ENCODE results near the gene LUZP4.
"Not testable (repeated sequence)": the region's sequence is repeated elsewhere in the genome, so short reads cannot be mapped to it uniquely, and the experiment has no call there.

The LUZP4 gene

DNA sequence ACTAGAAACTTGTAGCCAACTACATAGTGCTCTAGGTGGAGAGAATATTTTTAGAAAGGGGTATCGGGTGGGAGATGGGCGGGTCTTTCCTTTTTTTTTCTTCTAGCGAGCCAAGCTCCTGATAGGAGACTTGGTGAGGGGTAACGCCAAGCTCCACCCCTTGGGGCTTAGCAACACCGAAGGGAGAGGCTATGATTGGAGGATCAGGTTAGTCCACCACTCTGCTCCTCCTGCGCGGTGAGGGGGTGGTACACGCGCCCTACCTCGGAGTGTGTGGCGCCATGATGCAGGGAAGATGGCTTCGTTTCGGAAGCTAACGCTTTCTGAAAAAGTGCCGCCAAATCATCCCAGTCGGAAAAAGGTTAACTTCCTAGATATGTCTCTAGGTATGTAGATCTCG lies at the start of gene LUZP4:
TSS of gene LUZP4 (plus strand) at position 251 of the 400 bp plus-strand sequence. CDS start at position 296, 45 bp downstream.
- no peak for DNase-seq

DNA sequence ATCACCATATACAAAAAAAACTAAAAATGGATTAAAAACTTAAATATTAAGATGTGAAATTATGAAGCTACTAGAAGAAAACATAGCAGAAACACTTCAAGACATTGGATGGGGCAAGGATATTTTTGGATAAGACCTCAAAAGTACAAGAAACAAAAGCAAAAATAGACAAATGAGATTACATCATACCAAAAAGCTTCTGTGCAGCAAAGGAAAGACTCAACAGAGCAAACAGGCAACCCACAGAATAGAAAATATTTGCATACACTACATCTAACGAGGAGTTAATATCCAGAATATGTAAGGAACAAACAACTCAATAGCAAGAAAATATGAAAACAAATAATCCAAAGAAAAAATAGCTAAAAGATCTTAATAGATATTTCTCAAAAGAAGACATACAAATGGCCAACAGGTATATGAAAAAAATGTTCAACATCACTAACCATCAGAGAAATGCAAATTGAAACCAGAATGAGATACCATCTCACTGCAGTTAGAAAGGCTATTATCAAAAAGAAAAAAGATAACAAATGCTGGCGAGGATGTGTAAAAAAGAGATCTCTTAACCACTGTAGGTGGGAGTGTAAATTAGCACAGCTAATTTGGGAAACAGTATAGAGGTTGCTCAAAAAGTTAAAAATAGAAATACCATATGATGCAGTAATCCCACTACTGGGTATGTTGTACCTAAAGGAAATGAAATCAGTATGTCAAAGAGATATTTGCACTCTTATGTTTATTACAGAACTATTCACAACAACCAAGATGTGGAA lies 37.9 kb upstream of the LUZP4 start:
- DNase-seq, result no peak

DNA sequence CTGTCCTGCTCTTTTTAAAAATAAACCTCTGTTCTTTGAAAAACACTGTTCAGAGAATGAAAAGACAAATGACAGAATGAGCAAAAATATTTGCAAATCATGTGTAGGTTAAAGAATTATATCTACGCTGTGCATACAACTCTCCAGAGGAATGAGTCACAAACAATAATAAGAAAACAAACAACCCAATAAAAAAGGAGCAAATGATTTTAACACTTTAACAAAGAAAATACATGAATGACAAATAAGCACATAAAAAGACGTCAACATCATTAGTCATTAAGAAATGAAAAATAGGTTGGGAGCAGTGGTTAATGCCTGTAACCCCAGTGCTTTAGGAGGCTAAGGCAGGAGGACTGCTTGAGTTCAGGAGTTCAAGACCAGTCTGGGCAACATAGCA lies 34.5 kb upstream of the LUZP4 start:
- DNase-seq, result no peak

DNA sequence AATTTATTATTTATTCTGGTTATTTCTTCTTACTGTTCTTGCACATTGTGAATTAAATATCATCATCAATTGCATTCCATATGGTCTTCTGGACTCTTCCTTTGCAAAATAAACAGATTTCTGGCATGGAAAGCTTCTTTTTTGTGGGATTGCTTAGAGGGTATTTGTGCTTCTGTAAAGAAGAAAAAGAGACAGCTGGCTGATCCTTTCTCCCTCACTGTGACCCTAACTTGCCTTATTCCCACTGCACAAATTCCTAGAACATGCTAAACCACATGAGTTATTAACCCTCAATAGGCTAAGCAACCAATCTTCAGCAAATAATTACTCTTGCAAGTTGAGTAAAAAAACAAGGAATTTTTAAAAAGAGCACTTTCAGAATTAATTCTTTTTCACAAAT lies 31.8 kb upstream of the LUZP4 start:
- DNase-seq, result no peak

GRCh38 chrX:115259238-115259875 lies 30.2 kb upstream of the LUZP4 start:
- DNase-seq, result no peak

DNA sequence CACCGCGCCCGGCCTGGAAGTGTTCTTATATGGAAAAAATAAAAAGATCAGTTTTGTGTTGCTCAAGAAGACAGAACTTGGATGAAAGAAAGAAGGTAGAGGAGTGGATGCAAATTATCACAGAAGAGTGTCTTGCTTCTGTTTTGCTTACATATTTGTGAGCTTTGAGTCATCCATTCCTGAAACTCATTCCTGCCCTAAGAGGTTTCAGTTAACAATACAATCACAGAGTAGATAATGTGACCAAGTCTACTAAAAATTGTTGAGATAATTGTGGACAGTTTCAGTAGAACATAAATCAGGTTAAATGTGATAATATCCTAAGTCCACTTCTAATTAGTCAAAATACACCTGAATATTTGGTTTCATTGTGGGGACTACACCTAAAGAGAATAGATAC lies 29.2 kb upstream of the LUZP4 start:
- DNase-seq, result no peak

DNA sequence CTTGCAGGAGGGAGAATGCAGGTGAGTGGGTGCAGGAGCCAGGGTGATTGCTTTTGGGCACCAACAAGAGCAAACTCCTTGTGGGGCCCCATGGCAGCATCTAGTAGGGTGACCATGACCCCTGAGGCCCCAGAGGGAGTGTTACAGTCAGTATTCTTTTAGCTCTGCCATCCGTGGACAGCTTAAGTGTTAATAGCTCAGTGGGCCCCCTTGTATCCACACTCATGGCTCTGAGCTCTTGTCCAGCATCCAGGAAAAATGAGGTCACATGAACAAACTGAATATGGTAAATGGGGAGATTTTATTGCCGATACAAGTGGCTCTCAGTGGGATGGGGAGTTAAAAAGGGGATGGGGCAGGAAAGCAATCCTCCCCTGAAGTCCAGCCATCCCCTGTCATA lies 28.4 kb upstream of the LUZP4 start:
- no peak for DNase-seq

GRCh38 chrX:115264009-115264408 lies 25.5 kb upstream of the LUZP4 start:
- DNase-seq, result no peak

DNA sequence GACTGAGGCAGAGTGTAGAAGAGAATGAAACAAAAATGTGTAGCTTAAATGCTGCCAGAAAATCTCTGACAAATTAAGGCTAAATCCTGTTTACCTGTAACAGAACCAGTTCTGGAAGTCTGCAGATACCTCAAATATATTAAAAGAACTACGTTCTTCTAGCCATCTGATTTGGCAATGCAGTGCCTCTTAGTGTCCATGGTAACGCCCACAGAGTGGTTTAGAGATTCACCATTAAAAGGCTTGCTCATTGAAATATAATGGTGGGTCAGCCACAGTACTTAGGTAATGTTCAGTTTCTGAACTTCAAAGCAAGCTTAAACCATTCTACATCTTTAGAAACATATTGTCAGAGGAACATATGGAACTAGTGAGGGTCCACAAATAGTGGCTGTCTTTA lies 23.2 kb upstream of the LUZP4 start:
- DNase-seq, result no peak

- no peak for DNase-seq
These were observed 21.1 kb upstream of the LUZP4 start for GRCh38 chrX:115268421-115268820.

DNA sequence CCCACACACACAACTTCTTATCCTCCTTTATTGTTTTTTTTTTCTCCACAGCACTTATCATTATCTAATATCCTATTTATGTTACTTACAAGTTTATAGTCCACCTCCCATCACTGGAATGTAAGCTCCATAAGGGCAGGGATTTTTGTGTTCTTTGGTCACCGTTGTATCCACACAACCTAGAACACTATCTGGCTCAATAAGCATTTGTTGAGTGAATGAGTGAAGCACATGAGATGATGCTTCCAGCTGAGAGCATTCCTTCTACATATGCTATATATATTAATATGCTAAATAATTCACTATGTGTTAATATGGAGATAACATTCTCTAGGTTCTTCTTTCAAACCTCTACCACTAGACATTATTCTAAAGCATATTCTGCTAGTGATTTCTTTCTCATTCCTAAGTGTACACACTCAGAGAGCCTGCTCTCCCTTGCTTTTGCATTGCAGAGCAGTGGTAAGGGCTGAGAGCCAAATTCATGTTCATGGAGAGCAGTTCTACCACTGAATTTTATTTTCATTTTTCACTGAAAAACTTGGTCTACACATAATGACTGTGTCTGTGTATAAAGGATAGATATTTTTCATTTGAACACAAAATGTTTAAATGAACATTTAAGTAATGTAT lies 20.3 kb upstream of the LUZP4 start:
- DNase-seq, result no peak

GRCh38 chrX:115284877-115285276 lies 4.6 kb upstream of the LUZP4 start:
- DNase-seq, result no peak

DNA sequence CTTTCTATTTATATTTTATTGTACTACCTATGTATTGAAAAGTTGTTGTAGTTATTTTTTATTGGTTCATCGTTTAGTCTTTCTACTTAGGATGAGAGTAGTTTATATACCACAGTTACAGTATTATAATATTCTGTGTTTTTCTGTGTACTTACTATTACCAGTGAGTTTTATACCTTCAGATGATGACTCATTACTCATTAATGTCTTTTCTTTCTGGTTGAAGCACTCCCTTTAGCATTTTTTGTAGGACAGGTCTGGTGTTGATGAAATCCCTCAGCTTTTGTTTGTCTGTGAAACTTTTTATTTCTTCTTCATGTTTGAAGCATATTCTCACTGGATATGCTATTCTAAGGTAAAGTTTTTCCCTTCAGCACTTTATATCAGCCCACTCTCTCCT lies 7.7 kb downstream of the LUZP4 start:
- no peak for DNase-seq

DNA sequence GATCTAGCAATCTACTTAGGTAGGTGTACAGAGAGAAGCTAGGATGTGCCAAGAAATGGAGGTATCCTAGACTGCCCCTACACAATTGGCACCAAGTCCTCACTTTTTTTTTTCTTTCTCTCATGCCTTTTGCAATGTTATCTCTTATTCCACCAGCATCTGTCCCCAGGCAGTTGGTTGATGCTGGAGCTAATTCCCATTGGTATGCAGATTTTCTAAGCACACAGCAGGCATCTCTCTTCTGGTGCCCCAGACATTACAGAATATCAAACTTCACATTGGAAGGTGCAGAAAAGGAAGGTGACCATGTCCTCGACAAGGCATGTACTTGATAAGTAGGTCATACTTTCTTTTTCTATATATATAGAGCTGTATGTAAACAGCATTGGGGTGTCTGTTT lies 21.6 kb downstream of the LUZP4 start:
- DNase-seq, result no peak

- DNase-seq, result no peak
These were observed 22.1 kb downstream of the LUZP4 start for GRCh38 chrX:115311601-115312001.

DNA sequence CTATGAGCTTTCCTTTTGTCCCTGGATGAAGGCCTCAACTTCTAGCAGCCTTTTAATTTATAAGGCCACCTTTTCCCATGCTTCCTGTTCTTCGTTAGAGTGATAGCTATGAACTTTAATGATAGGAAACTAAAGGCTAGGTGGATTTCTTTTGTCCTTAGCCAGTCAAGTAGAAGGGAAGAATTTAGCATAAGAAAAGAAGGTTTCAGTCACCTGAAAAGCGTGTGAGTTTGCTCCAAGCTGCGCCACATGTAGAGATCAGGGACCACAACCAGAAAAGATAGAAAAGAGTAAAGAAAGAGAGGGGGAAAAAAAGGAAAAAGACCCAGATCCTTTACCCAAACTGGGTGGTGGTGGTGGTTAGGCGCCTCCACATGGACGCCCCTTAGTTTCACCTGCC lies 28.6 kb downstream of the LUZP4 start:
- DNase-seq, result no peak

DNA sequence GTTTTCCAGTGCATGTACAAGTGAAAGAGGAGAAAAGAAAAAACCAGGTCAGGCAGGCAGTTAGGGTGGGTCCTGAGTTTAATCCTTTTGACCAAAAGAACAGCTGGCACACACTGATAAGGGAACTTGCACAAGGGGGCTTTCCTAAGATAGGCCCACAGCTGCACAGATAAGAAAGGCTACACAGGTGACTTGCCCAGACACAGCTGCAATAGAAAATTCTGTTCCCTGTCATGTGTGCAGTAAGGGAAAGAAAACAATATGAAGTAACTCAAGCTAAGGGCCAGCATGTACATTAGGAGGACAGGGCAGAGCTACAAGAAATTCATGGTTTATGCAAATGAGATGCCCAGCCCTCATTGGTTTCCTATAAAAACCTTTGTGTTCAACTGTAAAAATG lies 32.9 kb downstream of the LUZP4 start:
- no peak for DNase-seq

DNA sequence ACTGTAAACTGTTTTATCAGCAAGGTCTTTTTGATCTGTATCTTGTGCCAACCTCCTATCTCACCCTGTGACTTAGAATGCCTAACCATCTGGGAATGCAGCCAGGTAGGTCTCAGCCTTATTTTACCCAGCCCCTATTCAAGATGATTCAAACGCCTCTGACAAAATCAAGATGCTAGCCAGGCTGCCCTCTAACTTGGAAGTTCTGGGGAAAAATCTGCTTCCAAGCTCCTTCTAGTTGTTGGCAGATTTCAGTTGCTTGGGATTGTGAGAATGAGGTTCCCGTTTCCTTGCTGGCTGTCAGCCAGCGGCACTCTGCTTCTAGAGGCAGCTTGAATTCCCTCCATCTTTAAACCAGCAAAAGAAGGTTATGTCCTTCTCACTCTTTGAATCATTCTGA lies 34.7 kb downstream of the LUZP4 start:
- no peak for DNase-seq

DNA sequence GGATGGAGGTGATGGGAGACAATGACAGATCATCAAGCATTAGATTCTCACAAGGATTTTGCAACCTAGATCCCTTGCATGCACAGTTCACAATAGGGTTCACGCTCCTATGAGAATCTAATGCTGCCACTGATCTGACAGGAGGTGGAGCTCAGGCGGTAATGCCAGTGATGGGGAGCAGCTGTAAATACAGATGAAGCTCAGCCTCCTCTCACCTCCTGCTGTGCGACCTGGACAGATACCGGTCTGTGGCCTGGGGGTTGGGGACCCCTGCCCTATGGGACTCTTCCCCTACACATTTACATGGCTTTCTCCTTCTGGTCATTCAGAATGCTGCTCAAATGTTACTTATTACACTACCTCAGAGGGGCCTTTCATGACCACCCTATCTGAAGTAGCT lies 39.8 kb downstream of the LUZP4 start:
- DNase-seq, result not testable (repeated sequence)

- DNase-seq, result no peak
These were observed 41.1 kb downstream of the LUZP4 start for GRCh38 chrX:115330498-115331168.

- DNase-seq, result no peak
These were observed 43.3 kb downstream of the LUZP4 start for GRCh38 chrX:115332832-115333231.

- no peak for DNase-seq
These were observed 43.9 kb downstream of the LUZP4 start for GRCh38 chrX:115333446-115333845.

DNA sequence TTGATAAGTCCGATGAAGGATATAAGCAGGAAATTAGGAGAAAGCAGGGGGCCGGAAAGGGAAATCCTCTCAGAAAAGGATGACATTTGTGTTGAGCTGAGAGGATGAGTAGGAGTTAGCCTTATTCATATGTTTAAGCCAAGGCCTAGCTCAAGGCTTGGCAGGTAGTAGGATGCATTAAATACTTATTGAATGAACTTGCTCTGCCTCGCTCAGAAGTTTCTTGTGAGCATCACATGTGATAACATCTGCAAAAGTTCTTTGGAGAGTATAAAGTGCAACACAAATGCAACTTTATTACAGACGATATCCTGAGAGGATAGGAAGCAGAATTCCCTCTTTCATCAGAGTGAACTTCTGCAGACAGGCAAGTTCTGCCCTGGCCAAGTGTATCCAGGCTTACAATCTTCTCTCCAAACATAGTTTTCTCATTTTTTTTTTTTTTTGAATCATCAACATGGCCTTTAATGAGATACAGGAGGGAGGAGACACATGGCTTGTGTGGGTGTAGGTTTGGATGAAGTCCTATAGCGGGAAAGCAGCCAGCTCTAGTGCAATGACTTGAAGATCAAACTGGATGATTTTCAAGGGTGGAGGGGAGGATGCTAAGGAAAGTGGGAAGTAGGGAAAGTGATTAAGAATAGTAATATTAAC lies 48.1 kb downstream of the LUZP4 start:
- no peak for DNase-seq

Data from CD4-positive, alpha-beta T cell treated with Interleukin-4 for 4 hours (primary cell).